GM13977 (cell line): ENCODE results near the gene KHDRBS2.

ENCODE experiments used
- DNase-seq: peaks from one replicate; pipeline ENCODE4 v3.0.0; 2012; ENCODE audit warnings: low spot score
- CTCF ChIP-seq: IDR thresholded peaks from 2 replicates; pipeline ENCODE4 v1.5.1; 2012; ENCODE audit warnings: mild to moderate bottlenecking, control low read depth; ENCODE audit not compliant: insufficient read depth; ENCODE audit errors: extremely low read depth, missing control alignments
- in situ Hi-C: fragments of 300-500 bp; cut with MboI; formaldehyde crosslinking; loops from one replicate; pipeline ENCODE4 v1.12.0; 2022; ENCODE audit warnings: low sequenced_read_pairs, low pct_unique_long_range_greater_than_20kb, mixed read lengths, inconsistent platforms; ENCODE audit not compliant: unreplicated experiment

The KHDRBS2 gene

GRCh38 chr6:62272114-62272513 lies 13.9 kb downstream of the KHDRBS2 start:
- in situ Hi-C loops, result no loop called here
- DNase-seq, result no peak
- no peak for TF ChIP-seq CTCF

GRCh38 chr6:62265906-62266525 lies 20.0 kb downstream of the KHDRBS2 start:
- no peak for DNase-seq
- in situ Hi-C loops, result no loop called here
- TF ChIP-seq CTCF, result no peak

- no peak for DNase-seq
- in situ Hi-C loops, result no loop called here
- TF ChIP-seq CTCF, result no peak
Measured at GRCh38 chr6:62262283-62262682, 23.7 kb downstream of the KHDRBS2 start.

GRCh38 chr6:62246087-62246486 lies 39.9 kb downstream of the KHDRBS2 start:
- in situ Hi-C loops, result no loop called here
- DNase-seq, result no peak
- no peak for TF ChIP-seq CTCF

GRCh38 chr6:62236784-62237183 lies 49.2 kb downstream of the KHDRBS2 start:
- TF ChIP-seq CTCF, result no peak
- DNase-seq, result no peak
- in situ Hi-C loops, result no loop called here

- TF ChIP-seq CTCF, result no peak
- no peak for DNase-seq
- in situ Hi-C loops, result no loop called here
Measured at GRCh38 chr6:62229231-62229630, 56.8 kb downstream of the KHDRBS2 start.

- no peak for TF ChIP-seq CTCF
- DNase-seq, result no peak
- in situ Hi-C loops, result no loop called here
Measured at GRCh38 chr6:62217866-62218265, 68.2 kb downstream of the KHDRBS2 start.
